Brain microvascular endothelial cell (primary cell): ENCODE results near the gene CDK14.

Experiments used
- DNase-seq: peaks from one replicate; pipeline ENCODE4 v3.0.0-alpha.2; 2020
- H3K27ac ChIP-seq: fragments of 250-450 bp; sonication (Bioruptor Pico); 2 replicates; pipeline ENCODE4 v1.5.1; 2020; ENCODE audit warnings: mild to moderate bottlenecking, moderate library complexity
- H3K27me3 ChIP-seq: fragments of 250-450 bp; sonication (Bioruptor Pico); replicated peaks from 2 replicates; pipeline ENCODE4 v1.5.1; 2020; ENCODE audit warnings: mild to moderate bottlenecking
- H3K36me3 ChIP-seq: fragments of 250-450 bp; sonication (Bioruptor Pico); replicated peaks from 2 replicates; pipeline ENCODE4 v1.5.1; 2020; ENCODE audit warnings: mild to moderate bottlenecking
- H3K4me3 ChIP-seq: 2 replicates; pipeline ENCODE4 v1.5.1; 2011; ENCODE audit warnings: low read depth, mild to moderate bottlenecking, control low read depth, low read length, moderate library complexity
- in situ Hi-C: cut with HindIII; loops from 2 replicates; pipeline ENCODE4 v1.10.0; 2017; ENCODE audit warnings: low sequenced_read_pairs, low pct_ligation_motif_present
- TF ChIP-seq, protein P1 (sequence below): IDR thresholded peaks from 2 replicates; pipeline ENCODE4 v1.5.1; 2011; ENCODE audit warnings: low read depth, mild to moderate bottlenecking, moderate library complexity, low read length, control low read depth, inconsistent platforms; ENCODE audit errors: missing control alignments

The CDK14 gene

DNA sequence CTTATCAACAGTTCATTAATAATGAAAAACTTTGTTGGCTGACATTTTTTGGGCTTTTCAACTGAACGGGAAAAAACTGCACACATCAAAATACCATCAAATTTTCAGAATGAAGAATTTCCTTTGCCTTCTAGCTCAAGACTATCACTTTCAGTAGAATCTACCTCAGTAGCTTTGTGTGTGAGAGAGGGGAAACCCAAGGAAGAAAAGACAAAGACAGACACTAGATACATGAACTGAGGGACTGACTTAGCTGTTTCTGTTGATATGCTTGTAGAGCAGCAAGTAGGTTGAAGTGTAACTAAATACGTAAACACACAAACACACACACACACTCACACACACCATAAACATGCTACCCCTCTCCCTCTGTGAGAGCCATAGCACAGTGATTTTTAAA lies 257.1 kb downstream of the CDK14 start:
- no peaks in the 10 kb centered on the region for H3K27me3 ChIP-seq
- DNase-seq = no peak
- TF ChIP-seq, protein P1, sequence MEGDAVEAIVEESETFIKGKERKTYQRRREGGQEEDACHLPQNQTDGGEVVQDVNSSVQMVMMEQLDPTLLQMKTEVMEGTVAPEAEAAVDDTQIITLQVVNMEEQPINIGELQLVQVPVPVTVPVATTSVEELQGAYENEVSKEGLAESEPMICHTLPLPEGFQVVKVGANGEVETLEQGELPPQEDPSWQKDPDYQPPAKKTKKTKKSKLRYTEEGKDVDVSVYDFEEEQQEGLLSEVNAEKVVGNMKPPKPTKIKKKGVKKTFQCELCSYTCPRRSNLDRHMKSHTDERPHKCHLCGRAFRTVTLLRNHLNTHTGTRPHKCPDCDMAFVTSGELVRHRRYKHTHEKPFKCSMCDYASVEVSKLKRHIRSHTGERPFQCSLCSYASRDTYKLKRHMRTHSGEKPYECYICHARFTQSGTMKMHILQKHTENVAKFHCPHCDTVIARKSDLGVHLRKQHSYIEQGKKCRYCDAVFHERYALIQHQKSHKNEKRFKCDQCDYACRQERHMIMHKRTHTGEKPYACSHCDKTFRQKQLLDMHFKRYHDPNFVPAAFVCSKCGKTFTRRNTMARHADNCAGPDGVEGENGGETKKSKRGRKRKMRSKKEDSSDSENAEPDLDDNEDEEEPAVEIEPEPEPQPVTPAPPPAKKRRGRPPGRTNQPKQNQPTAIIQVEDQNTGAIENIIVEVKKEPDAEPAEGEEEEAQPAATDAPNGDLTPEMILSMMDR = no peak
- in situ Hi-C loops = no loop called here
- H3K36me3 ChIP-seq = no peaks in the 10 kb centered on the region
- no peak overlapping the region for H3K27ac ChIP-seq
- no peak overlapping the region for H3K4me3 ChIP-seq

DNA sequence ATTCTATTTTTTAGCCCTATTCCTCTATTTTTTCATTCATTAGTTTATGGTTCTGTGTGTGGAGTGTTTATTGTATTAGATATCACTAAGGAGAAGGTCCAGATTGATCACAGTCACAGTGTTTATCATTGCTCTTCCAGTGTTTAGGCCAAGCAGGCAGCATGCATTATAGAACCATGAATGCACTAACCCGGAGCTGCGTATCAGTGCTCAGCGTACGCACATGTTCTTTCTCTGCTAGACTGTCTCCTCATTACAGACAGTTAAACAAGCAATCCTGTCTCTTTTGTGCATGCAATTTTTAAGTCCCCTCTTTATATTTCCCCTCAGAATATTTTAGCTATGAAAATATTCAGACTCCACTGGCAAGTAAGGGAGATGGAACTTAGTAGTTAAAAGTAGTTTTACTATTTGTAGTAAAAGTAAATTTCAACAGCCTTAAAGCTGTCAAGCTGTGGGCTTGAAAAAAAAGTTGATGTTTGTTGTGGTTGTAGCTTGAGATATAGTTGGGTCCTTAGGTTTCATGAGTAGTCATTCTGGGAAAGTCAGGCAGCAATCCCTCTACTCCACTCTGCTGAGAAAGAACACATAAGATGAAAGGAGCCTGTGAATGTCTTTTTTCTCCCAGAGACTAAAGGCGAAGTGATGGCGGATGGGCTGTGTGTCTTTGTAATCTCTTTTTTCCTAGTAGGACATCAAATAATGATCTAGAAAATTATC lies 260.4 kb downstream of the CDK14 start:
- Histone ChIP-seq H3K27ac (no peak overlapping the region), H3K4me3 (no peak overlapping the region), H3K27me3 (no peaks in the 10 kb centered on the region), H3K36me3 (no peaks in the 10 kb centered on the region)
- TF ChIP-seq, protein P1 = no peak
- no peak for DNase-seq
- in situ Hi-C loops = no loop called here

DNA sequence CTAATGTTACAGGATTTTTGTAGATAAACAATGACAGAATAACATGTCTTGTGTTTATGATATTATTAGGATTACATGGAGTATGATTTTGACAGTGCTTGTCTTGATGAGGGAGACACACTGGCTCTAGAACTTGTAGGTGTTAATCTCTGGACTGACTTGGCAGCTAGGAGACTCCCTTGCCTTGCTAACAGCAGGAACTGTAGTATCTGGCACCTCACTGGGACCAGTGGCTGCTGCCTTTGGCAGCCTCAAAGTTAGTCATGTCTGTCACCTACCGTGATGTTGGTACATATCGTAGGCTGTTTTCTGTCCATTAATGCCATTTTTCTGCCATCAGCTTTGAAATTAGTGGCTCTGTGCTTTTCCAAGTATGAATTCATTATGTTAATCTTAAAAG lies 261.5 kb downstream of the CDK14 start:
- H3K27me3 ChIP-seq = no peaks in the 10 kb centered on the region
- H3K27ac ChIP-seq = no peak overlapping the region
- DNase-seq = no peak
- H3K4me3 ChIP-seq = no peak overlapping the region
- in situ Hi-C loops = no loop called here
- TF ChIP-seq, protein P1 = no peak
- H3K36me3 ChIP-seq = no peaks in the 10 kb centered on the region

DNA sequence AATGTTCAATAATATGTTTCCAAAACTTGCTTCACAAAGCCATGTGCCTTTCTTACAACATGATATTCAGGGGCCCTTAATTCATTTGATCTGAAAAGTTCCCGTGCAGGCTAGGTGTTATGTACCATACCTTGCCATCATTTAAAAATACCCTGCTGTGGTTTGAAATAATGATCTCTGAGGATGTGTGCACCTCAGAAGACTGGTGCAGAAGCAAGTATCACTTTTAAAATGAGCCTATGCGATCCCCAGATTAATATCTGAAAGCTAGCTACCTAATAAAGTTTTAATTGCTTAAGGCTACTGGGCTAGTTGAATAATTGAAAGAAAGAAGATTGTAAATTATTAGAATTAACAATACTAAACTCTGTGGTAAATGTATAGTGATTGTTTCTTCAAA lies 262.4 kb downstream of the CDK14 start:
- in situ Hi-C loops = no loop called here
- Histone ChIP-seq H3K4me3 (no peak overlapping the region), H3K27me3 (no peaks in the 10 kb centered on the region), H3K36me3 (no peaks in the 10 kb centered on the region), H3K27ac (no peak overlapping the region)
- DNase-seq = no peak
- TF ChIP-seq, protein P1 = no peak

DNA sequence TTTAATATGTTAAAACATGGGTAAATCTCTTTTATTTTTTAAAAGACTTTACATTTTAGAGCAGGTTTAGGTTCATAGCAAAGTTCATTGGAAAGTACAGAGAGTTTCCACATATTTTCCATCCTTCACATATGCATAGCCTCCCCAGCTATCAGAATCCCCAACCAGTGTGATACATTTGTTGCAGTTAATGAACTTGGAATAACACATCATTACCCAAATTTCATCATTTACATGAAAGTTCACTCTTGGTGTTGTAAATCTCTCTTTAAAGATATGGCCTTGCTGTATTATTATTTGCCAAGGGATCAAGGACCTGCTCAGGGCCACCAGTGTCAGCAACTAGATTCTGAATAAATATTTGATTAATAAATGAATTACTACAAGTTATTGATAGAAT lies 263.4 kb downstream of the CDK14 start:
- H3K27me3 ChIP-seq = no peaks in the 10 kb centered on the region
- in situ Hi-C loops = no loop called here
- no peaks in the 10 kb centered on the region for H3K36me3 ChIP-seq
- H3K27ac ChIP-seq = no peak overlapping the region
- no peak for DNase-seq
- no peak overlapping the region for H3K4me3 ChIP-seq
- TF ChIP-seq, protein P1 = no peak

DNA sequence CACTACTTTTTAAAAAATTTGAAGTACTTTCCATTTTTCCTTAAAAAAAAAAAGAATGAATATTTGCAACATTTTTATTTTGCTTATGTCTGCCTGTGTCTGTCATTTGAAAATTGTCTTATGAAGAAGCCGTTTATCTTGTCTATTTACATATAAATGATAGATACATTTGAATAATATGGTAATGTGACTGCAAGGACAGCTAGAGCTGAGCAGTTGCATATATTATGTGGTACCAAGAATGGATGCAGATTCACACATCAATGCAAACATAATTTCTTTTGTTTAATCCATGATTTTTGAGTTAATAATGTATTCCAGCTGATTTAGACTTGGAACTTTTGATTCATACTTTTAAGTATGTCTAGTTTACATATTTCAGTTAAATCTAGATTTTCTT lies 268.0 kb downstream of the CDK14 start:
- no peaks in the 10 kb centered on the region for H3K27me3 ChIP-seq
- H3K4me3 ChIP-seq = no peak overlapping the region
- no peak overlapping the region for H3K27ac ChIP-seq
- in situ Hi-C loops = no loop called here
- DNase-seq = no peak
- TF ChIP-seq, protein P1 = no peak
- no peaks in the 10 kb centered on the region for H3K36me3 ChIP-seq
